Nephron progenitor cell (in vitro differentiated cells): ENCODE measurements around the gene BEND2.
A peak's percentile ranks its signal among the peaks of the same experiment; 100 is the strongest.

Source experiments
- DNase-seq: peaks from one replicate; pipeline ENCODE4 v3.0.0; 2021
- H3K27ac Mint-ChIP-seq: 2 replicates; pipeline ENCODE4 v1.8.0; 2021; ENCODE audit warnings: mild to moderate bottlenecking, moderate library complexity, mixed read lengths
- H3K27me3 Mint-ChIP-seq: 2 replicates; pipeline ENCODE4 v1.8.0; 2021; ENCODE audit warnings: mild to moderate bottlenecking, low read depth, mixed read lengths; ENCODE audit not compliant: poor library complexity
- H3K36me3 Mint-ChIP-seq: 2 replicates; pipeline ENCODE4 v1.8.0; 2021; ENCODE audit warnings: low read depth, mixed read lengths
- H3K4me1 Mint-ChIP-seq: 2 replicates; pipeline ENCODE4 v1.8.0; 2021; ENCODE audit warnings: mixed read lengths
- H3K4me3 Mint-ChIP-seq: 2 replicates; pipeline ENCODE4 v1.8.0; 2021; ENCODE audit warnings: mild to moderate bottlenecking, moderate library complexity, mixed read lengths
- H3K9me3 Mint-ChIP-seq: 2 replicates; pipeline ENCODE4 v1.8.0; 2021; ENCODE audit warnings: mild to moderate bottlenecking, moderate library complexity, mixed read lengths
- TF ChIP-seq, protein P1 (sequence below): fragments of 200-600 bp; sonication (generic); IDR thresholded peaks from 2 replicates; pipeline ENCODE4 v1.5.0; 2021; ENCODE audit warnings: antibody characterized with exemption

The BEND2 gene

DNA sequence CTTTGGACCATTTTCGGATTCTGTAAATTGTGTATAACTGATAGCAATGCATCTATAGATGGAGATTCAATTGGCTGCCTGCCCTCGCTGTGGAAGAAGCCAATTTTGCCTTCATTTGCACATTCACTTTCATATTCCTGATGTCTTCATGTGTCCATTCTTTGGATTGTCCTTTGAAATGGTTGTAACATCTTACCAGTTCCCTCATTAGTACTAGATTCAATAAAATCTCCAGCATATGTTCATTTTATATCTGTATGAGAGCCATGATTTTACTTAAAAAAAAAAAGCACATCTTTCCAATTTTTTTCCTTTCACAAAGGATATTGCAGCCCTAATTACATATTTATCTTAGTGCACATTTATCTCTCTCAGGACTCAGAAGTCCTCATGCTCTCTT, 61.7 kb downstream of the BEND2 start:
- Mint-ChIP-seq H3K27ac (no peak overlapping the region), H3K36me3 (no peaks in the 10 kb centered on the region)

DNA sequence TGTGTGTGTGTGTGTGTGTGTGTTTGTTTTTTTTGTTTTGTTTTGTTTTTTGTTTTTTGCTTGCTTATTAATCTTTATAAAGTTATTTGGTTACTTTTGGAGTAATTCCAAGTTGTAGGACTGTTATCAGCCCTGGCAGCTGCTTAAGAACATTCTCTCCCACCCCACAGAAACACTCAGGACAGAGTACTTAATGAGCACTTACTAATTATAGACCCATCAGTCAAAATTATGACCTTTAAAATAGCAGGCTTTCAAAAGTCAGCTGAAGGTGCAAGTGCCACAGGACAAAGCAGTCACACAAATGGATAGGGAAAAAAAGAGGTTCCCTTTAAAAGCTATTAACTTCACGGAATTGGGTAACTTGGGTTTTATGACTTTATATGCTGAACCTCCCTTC, 69.0 kb downstream of the BEND2 start:
- TF ChIP-seq, protein P1, sequence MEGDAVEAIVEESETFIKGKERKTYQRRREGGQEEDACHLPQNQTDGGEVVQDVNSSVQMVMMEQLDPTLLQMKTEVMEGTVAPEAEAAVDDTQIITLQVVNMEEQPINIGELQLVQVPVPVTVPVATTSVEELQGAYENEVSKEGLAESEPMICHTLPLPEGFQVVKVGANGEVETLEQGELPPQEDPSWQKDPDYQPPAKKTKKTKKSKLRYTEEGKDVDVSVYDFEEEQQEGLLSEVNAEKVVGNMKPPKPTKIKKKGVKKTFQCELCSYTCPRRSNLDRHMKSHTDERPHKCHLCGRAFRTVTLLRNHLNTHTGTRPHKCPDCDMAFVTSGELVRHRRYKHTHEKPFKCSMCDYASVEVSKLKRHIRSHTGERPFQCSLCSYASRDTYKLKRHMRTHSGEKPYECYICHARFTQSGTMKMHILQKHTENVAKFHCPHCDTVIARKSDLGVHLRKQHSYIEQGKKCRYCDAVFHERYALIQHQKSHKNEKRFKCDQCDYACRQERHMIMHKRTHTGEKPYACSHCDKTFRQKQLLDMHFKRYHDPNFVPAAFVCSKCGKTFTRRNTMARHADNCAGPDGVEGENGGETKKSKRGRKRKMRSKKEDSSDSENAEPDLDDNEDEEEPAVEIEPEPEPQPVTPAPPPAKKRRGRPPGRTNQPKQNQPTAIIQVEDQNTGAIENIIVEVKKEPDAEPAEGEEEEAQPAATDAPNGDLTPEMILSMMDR = no peak
- Mint-ChIP-seq H3K27me3 (no peaks in the 10 kb centered on the region), H3K9me3 (peaks cover 22% of the 10 kb centered on the region), H3K27ac (no peak overlapping the region), H3K36me3 (no peaks in the 10 kb centered on the region), H3K4me3 (no peak overlapping the region), H3K4me1 (no peaks in the 10 kb centered on the region)
- no peak for DNase-seq

More for the DNA sequence above, 61.7 kb downstream of the BEND2 start:
- TF ChIP-seq, protein P1 = no peak
- H3K27me3 Mint-ChIP-seq = no peaks in the 10 kb centered on the region
- H3K4me3 Mint-ChIP-seq = no peak overlapping the region
- H3K9me3 Mint-ChIP-seq = peaks cover 34% of the 10 kb centered on the region
- no peaks in the 10 kb centered on the region for H3K4me1 Mint-ChIP-seq
- DNase-seq = no peak

DNA sequence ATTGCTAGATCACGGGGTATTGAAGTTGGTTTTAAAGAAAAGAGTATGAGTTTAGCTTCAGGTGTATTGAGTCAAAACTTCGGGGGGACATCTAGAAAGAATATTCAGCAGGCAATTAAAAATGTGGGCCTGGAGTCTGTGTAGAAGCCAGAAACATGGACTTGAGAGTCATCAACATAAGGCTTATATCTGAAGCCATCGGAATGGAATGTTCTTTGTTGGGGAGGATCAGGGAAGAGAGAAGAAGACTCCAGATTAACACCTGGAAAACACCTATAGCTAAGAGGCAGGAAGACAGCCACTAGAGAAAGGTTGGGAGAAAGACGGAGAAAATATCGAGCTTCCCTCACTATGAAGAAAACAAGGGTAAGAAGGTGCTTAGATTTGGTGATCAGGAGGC, 69.5 kb downstream of the BEND2 start:
- no peak for DNase-seq
- Mint-ChIP-seq H3K27me3 (no peaks in the 10 kb centered on the region), H3K27ac (no peak overlapping the region), H3K4me1 (no peaks in the 10 kb centered on the region), H3K4me3 (no peak overlapping the region), H3K36me3 (no peaks in the 10 kb centered on the region), H3K9me3 (peaks cover 20% of the 10 kb centered on the region)
- TF ChIP-seq, protein P1 = no peak

DNA sequence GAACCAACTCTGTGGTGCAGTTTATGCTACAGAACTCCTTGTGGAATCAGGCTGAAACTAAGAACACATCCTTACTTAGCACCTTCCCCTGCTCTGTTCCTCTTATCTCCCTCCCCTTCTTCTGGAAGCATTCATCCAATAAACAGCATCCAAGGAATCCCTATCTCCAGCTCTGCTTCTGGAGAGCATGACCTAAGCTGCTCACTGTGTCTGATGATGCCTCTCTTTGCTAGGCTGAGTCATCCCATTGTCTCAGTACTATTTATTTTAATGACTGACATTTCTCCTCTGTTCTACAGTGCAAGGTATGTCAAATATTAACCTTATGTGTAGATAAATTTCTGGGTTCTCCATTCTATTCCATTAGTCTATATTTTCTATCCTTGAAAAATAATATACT, 71.2 kb downstream of the BEND2 start:
- no peak for DNase-seq
- TF ChIP-seq, protein P1 = no peak
- no peak overlapping the region for H3K27ac Mint-ChIP-seq
- no peak overlapping the region for H3K4me3 Mint-ChIP-seq
- no peaks in the 10 kb centered on the region for H3K4me1 Mint-ChIP-seq
- no peaks in the 10 kb centered on the region for H3K27me3 Mint-ChIP-seq
- H3K9me3 Mint-ChIP-seq = peaks cover 20% of the 10 kb centered on the region
- no peaks in the 10 kb centered on the region for H3K36me3 Mint-ChIP-seq

- DNase-seq = peak; percentile 60
- Mint-ChIP-seq H3K27me3 (no peaks in the 10 kb centered on the region), H3K4me1 (no peaks in the 10 kb centered on the region), H3K27ac (no peak overlapping the region), H3K36me3 (no peaks in the 10 kb centered on the region), H3K4me3 (no peak overlapping the region), H3K9me3 (peaks cover 18% of the 10 kb centered on the region)
- TF ChIP-seq, protein P1 = no peak
Observed at GRCh38 chrX:18146954-18147353, 73.7 kb downstream of the BEND2 start.

- Mint-ChIP-seq H3K27me3 (no peaks in the 10 kb centered on the region), H3K9me3 (peaks cover 12% of the 10 kb centered on the region), H3K27ac (no peak overlapping the region), H3K36me3 (no peaks in the 10 kb centered on the region), H3K4me1 (no peaks in the 10 kb centered on the region), H3K4me3 (no peak overlapping the region)
- no peak for DNase-seq
- TF ChIP-seq, protein P1 = no peak
Observed at GRCh38 chrX:18146009-18146408, 74.7 kb downstream of the BEND2 start.
